GM19351 (cell line): Measurements from ENCODE around the gene CCDC141.

Experiments used
- ATAC-seq: cut with Tn5 transposase; IDR thresholded peaks from one replicate; pipeline ENCODE4 v1.9.1; 2021; ENCODE audit warnings: mild to moderate bottlenecking, moderate library complexity; ENCODE audit not compliant: unreplicated experiment

The CCDC141 gene

GRCh38 chr2:178796079-178796677 lies 253.8 kb downstream of the CCDC141 start:
- no peak for ATAC-seq

GRCh38 chr2:178787934-178788333 lies 262.0 kb downstream of the CCDC141 start:
- ATAC-seq: no peak

GRCh38 chr2:178787155-178787554 lies 262.8 kb downstream of the CCDC141 start:
- ATAC-seq: no peak

- no peak for ATAC-seq
These were observed 266.0 kb downstream of the CCDC141 start for GRCh38 chr2:178783889-178784288.

GRCh38 chr2:178782236-178782635 lies 267.7 kb downstream of the CCDC141 start:
- ATAC-seq: peak; percentile 58
